DOHH2 (cell line): Measurements from ENCODE around the gene SOWAHA.

Experiments used
- CTCF ChIP-seq: fragments of 200-600 bp; sonication (generic); IDR thresholded peaks from one replicate; pipeline ENCODE4 v1.5.1; 2014; ENCODE audit warnings: antibody characterized with exemption, mild to moderate bottlenecking, low read depth, low read length; ENCODE audit not compliant: poor library complexity, severe bottlenecking
- EZH2phosphoT487 ChIP-seq: fragments of 200-600 bp; sonication (generic); IDR thresholded peaks from 2 replicates; pipeline ENCODE4 v1.6.1; 2017; ENCODE audit warnings: borderline replicate concordance, mild to moderate bottlenecking, antibody characterized with exemption, low read length, moderate library complexity, mixed read lengths

DNA sequence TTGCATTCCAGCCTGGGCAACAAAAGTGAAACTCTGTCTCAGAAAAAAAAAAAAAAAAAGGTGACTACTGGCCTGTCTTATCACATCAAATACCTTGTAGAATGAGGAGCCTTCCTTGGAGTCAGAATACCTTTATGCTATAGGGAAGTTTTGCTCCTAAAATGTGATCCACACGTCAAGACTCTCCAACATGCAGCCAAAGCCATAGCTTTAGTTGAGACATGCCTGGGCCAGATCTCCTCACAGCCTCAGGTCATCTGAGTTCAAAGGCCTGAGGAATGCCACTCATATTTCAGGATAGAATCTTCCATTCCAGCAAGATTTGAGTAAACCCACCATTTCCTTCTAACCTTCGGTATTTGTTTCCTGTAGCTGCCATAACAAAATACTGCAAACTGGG is 13.7 kb upstream of the SOWAHA start:
- TF ChIP-seq CTCF: no peak
- TF ChIP-seq EZH2phosphoT487: no peak
